HG02571 (cell line): Measurements from ENCODE around the gene MUC15.

Experiments
- ATAC-seq: cut with Tn5 transposase; IDR thresholded peaks from one replicate; pipeline ENCODE4 v1.9.1; 2021; ENCODE audit warnings: mild to moderate bottlenecking, moderate library complexity; ENCODE audit not compliant: unreplicated experiment

The MUC15 gene

GRCh38 chr11:26578998-26579661, 7.1 kb upstream of the MUC15 start:
- no peak for ATAC-seq

DNA sequence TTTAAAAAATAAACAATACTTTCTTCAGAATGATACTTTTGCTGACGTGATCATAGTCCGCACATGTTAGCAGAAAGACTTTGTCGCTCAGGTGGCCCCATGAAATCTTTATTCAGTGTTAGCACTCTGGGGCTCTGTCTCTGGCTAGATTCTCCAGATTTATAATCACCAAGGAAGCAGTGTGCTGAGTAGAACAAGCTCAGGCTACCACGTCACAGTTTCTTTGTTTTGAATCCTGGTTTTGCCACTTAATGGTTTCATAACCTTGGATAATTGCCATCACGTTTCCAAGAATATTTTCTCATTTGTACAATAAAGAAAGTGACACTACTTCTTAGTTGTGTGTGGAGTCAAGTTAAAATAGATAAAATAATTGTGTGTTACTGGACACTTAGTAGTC, 3.9 kb upstream of the MUC15 start:
- no peak for ATAC-seq

DNA sequence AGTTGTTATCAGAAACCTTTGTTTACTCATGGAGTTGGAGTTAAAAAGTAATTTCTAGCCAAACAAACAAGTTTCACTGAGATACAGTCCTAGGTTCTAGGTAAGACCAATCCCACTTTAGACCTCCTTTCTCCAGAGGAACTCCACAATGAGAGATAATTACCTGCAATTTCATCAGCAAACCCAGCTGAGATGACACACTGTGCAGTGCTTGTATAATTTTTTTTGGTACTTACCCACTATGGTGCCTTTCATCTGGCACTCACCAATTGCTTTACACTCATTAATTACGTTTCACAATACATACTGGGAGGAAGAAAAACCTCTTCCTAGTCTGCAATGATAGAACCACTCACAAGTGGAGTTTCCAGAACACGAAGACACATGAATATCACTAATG, 1.8 kb upstream of the MUC15 start:
- ATAC-seq: no peak

- no peak for ATAC-seq
Measured at GRCh38 chr11:26572770-26573402, 823 bp upstream of the MUC15 start.

GRCh38 chr11:26569646-26570045, 2.4 kb downstream of the MUC15 start:
- ATAC-seq: no peak

GRCh38 chr11:26558190-26558589, 13.9 kb downstream of the MUC15 start:
- ATAC-seq: no peak

GRCh38 chr11:26557666-26558065, 14.4 kb downstream of the MUC15 start:
- ATAC-seq: no peak

GRCh38 chr11:26556582-26556981, 15.5 kb downstream of the MUC15 start:
- no peak for ATAC-seq

GRCh38 chr11:26554455-26554854, 17.6 kb downstream of the MUC15 start:
- no peak for ATAC-seq

DNA sequence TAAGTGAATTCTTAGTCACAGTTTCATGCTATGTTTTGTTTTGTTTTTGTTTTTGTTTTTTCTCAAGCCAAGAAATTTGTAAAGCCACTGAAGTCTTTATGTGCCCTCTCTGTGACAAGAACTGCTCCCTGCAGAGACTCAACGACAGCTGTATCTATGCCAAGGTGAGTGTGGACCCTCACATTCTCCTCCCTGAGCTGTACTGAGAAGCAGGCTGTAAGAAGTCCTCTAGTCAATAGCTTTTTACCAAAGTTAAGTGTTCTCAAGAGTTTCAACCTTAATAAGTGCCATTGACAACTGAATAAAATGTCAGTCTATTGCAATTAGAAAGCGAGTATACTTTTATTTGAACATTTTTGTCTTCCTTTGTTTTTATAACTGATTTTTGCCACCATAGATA, 18.9 kb downstream of the MUC15 start:
- ATAC-seq: no peak

- no peak for ATAC-seq
Measured at GRCh38 chr11:26551186-26551801, 20.8 kb downstream of the MUC15 start.

DNA sequence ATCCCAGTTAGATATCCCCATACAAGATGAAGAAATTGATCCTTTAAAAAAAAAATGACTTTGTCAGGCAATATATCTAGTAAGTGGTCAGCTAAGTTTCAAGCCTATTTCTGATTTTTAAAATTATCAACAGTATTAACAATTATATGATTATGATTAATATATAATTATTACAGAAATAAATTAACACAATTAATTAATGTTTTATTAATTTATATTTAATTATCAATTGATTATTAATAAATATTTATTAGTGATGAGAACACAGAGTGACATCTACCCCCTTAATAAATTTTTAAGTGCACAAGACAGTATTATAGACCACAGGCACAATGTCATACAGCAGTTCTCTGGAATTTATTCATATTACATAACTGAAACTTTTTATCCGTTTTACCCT, 22.0 kb downstream of the MUC15 start:
- no peak for ATAC-seq

GRCh38 chr11:26549176-26549575, 22.9 kb downstream of the MUC15 start:
- no peak for ATAC-seq

- no peak for ATAC-seq
Measured at GRCh38 chr11:26541870-26542269, 30.2 kb downstream of the MUC15 start.

GRCh38 chr11:26539517-26539916, 32.5 kb downstream of the MUC15 start:
- ATAC-seq: no peak

- no peak for ATAC-seq
Measured at GRCh38 chr11:26537341-26537740, 34.7 kb downstream of the MUC15 start.

- no peak for ATAC-seq
Measured at GRCh38 chr11:26527685-26528084, 44.4 kb downstream of the MUC15 start.

GRCh38 chr11:26522912-26523610, 49.0 kb downstream of the MUC15 start:
- no peak for ATAC-seq

DNA sequence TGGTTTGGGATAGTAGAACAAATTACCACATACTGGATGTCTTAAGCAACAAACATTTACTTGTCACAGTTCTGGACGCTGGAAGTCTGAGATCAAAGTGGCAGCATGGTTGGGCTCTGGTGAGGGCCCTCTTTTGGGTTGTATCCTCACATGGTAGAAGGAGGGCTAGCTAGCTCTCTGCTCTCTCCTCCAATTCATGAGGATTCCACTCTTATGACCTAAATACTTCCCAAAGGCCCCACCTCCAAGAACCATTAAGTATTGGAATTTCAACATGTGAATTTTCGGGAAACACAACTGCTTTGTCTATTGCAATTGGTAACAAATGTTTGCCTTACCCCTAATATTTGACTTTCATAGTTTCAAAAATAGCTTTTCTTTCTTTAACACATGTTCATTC, 52.6 kb downstream of the MUC15 start:
- ATAC-seq: no peak

GRCh38 chr11:26512196-26512595, 59.9 kb downstream of the MUC15 start:
- ATAC-seq: no peak

DNA sequence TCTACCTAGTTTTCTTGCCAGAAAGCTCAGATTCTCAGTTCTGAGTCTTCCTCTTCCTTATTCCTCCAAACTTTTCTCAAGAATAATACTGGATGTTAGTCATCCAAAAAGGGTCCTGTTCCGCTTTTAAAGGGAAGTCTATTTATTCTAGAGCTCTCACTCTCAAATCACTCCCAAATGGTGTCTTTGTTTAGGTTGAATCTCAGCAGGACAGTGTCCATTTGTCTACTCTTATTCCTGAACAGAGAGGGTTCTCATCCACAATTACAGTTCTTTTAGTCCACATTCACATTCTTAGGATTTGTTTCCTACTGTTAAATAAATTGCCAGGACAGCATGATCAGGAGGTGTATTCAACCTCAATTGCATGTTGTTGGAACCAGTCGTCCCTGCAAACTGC, 61.3 kb downstream of the MUC15 start:
- no peak for ATAC-seq

DNA sequence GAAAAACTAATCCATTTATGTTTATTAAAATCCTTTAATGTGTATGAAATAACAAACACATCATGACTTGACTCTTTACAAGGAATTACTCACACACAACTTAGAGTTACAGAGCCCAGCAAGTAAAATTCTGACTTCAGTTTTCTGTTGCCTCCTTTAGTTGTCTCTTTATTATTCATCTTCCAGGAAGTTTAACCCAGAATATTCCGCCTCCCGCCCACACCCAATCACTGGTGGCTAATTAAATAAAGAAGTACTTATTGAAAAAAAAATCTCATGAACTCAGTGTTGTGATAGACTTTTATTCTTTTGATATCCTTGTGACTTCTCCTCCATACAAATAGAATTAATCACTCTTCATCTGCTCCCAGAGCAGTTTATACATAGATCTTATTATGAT, 61.9 kb downstream of the MUC15 start:
- ATAC-seq: no peak
